HepG2 (cell line): ENCODE measurements around the gene MAPK7. TPM values are rescaled to one million over a fixed set of nuclear protein-coding genes. Genes with fewer than 3 reads are reported as not detected.

ENCODE experiments used
- ADNP ChIP-seq: sonication (generic); formaldehyde crosslinking; IDR thresholded peaks from 2 replicates; pipeline ENCODE4 v1.4.0; 2020; ENCODE audit warnings: missing genetic modification reagents
- AHDC1 ChIP-seq: sonication (generic); formaldehyde crosslinking; IDR thresholded peaks from 2 replicates; pipeline ENCODE4 v1.5.1; 2020; ENCODE audit warnings: mild to moderate bottlenecking, missing genetic modification reagents, borderline replicate concordance
- AHR ChIP-seq: IDR thresholded peaks from 2 replicates; pipeline ENCODE4 v1.6.1; 2018; ENCODE audit warnings: missing genetic modification reagents, missing compliant biosample characterization
- AKAP8 ChIP-seq: sonication (generic); formaldehyde crosslinking; IDR thresholded peaks from 2 replicates; pipeline ENCODE4 v1.5.1; 2020; ENCODE audit warnings: mild to moderate bottlenecking, missing genetic modification reagents
- ATRX ChIP-seq: sonication (generic); formaldehyde crosslinking; IDR thresholded peaks from 2 replicates; pipeline ENCODE4 v1.4.0; 2020; ENCODE audit warnings: missing genetic modification reagents, borderline replicate concordance
- BRD4 ChIP-seq: sonication (generic); formaldehyde crosslinking; IDR thresholded peaks from 2 replicates; pipeline ENCODE4 v1.4.0; 2020; ENCODE audit warnings: missing genetic modification reagents
- ELK4 ChIP-seq: sonication (generic); formaldehyde crosslinking; IDR thresholded peaks from 2 replicates; pipeline ENCODE4 v1.9.0; 2021; ENCODE audit warnings: missing genetic modification reagents, borderline replicate concordance
- NFAT5 ChIP-seq: sonication (generic); formaldehyde crosslinking; IDR thresholded peaks from 2 replicates; pipeline ENCODE4 v1.4.0; 2020; ENCODE audit warnings: missing genetic modification reagents
- PHF5A ChIP-seq: IDR thresholded peaks from one replicate; pipeline ENCODE4 v1.6.1; 2018; ENCODE audit warnings: low read depth, missing genetic modification reagents; ENCODE audit not compliant: unreplicated experiment
- POLR2AphosphoS5 ChIP-seq: IDR thresholded peaks from 2 replicates; pipeline ENCODE4 v1.6.1; 2012; ENCODE audit warnings: low read depth, low read length
- ZMAT5 ChIP-seq: sonication (generic); formaldehyde crosslinking; IDR thresholded peaks from 2 replicates; pipeline ENCODE4 v1.5.0; 2020; ENCODE audit warnings: mild to moderate bottlenecking, low read depth, missing genetic modification reagents, borderline replicate concordance
- ZMYM3 ChIP-seq: sonication (generic); formaldehyde crosslinking; IDR thresholded peaks from 2 replicates; pipeline ENCODE4 v1.5.1; 2020; ENCODE audit warnings: mild to moderate bottlenecking, missing genetic modification reagents
- ZNF354B ChIP-seq: sonication (generic); formaldehyde crosslinking; IDR thresholded peaks from 2 replicates; pipeline ENCODE4 v1.8.0; 2022; ENCODE audit warnings: mild to moderate bottlenecking, missing genetic modification reagents
- ZNF724P ChIP-seq: sonication (generic); formaldehyde crosslinking; IDR thresholded peaks from 2 replicates; pipeline ENCODE4 v1.8.0; 2022; ENCODE audit warnings: missing genetic modification reagents, borderline replicate concordance
- polyA plus RNA-seq, 8 experiments: library from polyadenylated mRNA; depleted of rRNA in 3 of 8; stranded (reverse) in 7 of 8; unstranded in 1 of 8; fragments of >200 nt; fragmentation: Illumina TruSeq in 4 of 8; extraction: Trizol in 4 of 8; gene quantifications; 2 replicates each; pipeline versions ENCODE4 v1.2.1 to v1.2.3, GENCODE V29; 2011 to 2016; ENCODE audit warnings: low read depth in 4 of 8, missing spikeins in 1 of 8, mixed read lengths in 1 of 8; ENCODE audit not compliant: insufficient read depth in 1 of 8
- total RNA-seq, 5 experiments: library from RNA; depleted of rRNA; stranded (reverse); fragments of >200 nt; fragmentation: Illumina TruSeq; extraction: Trizol; gene quantifications; 2 replicates each; pipeline ENCODE4 v1.2.3, GENCODE V29; 2016; ENCODE audit warnings: low read depth in 1 of 5

The MAPK7 gene
- total and polyA plus RNA-seq, 2 of the 13 experiments (the other 11 are each of a cell fraction or from before 2014, with no cell fraction given), result 2.9 to 5.9 TPM

- TF ChIP-seq NFAT5 (peak; percentile 26; the same call in 1 of the 2 replicates), AKAP8 (CRISPR knock-in tag) (peak; percentile 85), ELK4 (no peak), ATRX (CRISPR knock-in tag) (peak; percentile 56; the same call in 1 of the 2 replicates), AHDC1 (CRISPR knock-in tag) (no peak), BRD4 (CRISPR knock-in tag) (peak; percentile 36; the same call in 1 of the 2 replicates), PHF5A (peak; percentile 28), ZNF724P (CRISPR knock-in tag) (peak; percentile 85; the same call in 1 of the 2 replicates), ZMYM3 (CRISPR knock-in tag) (peak; percentile 64), ZNF354B (CRISPR knock-in tag) (no peak), ZMAT5 (CRISPR knock-in tag) (no peak), POLR2AphosphoS5 (peak; percentile 43), ADNP (CRISPR knock-in tag) (no peak), AHR (CRISPR knock-in tag) (0 out of 2 replicates have a peak, but pooled peaks have one; percentile 41)
Observed at GRCh38 chr17:19336938-19337711, 41.2 kb upstream of the MAPK7 start (continued).
